Rectal smooth muscle tissue (tissue), 1 donor: ENCODE data around the gene ANKRD49.

ENCODE experiments used
- H3K27ac ChIP-seq: one replicate; pipeline ENCODE4 v1.7.0; 2013; ENCODE audit warnings: low read depth, low read length, inconsistent platforms
- H3K27me3 ChIP-seq: one replicate; pipeline ENCODE4 v1.7.0; 2013; ENCODE audit warnings: low read length; ENCODE audit not compliant: control insufficient read depth, insufficient read depth
- H3K36me3 ChIP-seq: one replicate; pipeline ENCODE4 v1.7.0; 2013; ENCODE audit warnings: low read length; ENCODE audit not compliant: control insufficient read depth, insufficient read depth
- H3K4me1 ChIP-seq: one replicate; pipeline ENCODE4 v1.7.0; 2013; ENCODE audit warnings: low read length; ENCODE audit not compliant: control insufficient read depth, insufficient read depth
- H3K4me3 ChIP-seq: one replicate; pipeline ENCODE4 v1.7.0; 2013; ENCODE audit warnings: low read length
- H3K9ac ChIP-seq: one replicate; pipeline ENCODE4 v1.7.0; 2013; ENCODE audit warnings: low read length

Gene ANKRD49

DNA sequence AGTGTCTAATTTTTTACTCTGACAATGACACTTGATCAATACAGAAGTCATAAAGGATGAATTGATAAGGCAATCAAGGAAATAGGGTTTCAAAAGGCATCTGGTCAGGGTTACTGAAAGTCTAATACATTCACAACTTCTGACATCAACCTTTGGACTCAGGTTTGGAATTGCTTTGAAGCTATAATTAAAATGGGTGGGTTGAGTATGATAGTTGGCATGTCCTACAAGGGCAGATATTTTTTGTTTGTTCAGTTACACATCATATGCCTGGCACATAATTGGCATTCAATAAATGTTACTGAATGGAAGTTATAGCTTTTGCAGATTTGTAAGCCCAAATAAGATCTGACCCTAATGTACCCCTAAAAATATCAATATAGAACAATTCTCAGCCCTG, 42.6 kb downstream of the ANKRD49 start:
- Histone ChIP-seq H3K36me3 (no peaks in the 10 kb centered on the region), H3K27ac (no peak overlapping the region), H3K9ac (no peak overlapping the region), H3K4me1 (no peaks in the 10 kb centered on the region), H3K4me3 (no peak overlapping the region), H3K27me3 (no peaks in the 10 kb centered on the region)

DNA sequence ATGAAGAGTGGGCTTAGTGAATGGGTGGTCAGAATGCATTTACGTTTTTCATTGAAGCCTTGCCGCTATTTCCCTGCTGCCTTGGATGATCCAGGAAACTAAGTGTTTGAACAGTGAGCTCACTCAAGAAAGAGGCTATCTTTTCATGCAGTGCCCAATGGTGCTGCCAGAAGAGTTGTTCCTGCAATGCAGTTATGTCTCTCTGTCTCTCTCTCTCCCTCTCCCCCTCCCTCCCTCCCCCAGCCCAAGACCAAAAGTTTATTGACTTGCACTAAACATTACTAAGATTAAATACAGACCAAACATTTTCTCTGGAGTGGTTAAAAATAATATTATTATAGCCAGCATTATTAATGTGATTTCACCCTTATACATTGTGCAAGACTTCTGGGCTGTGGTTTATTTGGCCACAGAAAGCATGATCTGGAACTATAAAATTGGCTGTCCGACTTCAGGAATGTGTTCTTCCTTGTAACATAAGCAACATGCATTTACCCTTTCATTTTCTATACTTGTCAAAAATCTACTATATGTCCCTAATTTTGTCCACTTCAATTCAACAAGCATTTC, 43.3 kb downstream of the ANKRD49 start:
- Histone ChIP-seq H3K27me3 (no peaks in the 10 kb centered on the region), H3K9ac (no peak overlapping the region), H3K4me3 (no peak overlapping the region), H3K36me3 (no peaks in the 10 kb centered on the region), H3K4me1 (no peaks in the 10 kb centered on the region), H3K27ac (no peak overlapping the region)

DNA sequence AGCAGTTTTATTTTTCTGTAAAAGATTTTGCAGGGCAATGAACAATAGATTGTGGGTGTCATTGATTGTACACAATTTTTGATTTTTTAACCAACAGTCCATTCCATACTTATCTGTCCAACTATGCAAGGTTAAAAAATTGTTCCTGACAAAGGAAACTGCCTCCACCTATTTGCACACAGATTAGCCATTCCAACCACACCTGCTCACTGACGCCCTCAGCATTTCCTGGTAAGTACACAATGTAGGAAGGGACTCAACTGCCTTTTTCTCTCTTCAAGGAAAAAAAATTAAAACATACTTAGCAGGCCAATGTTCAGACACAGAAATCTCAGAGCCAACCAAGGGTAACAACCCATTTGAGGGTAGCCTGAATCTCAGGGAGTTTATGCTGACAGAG, 45.6 kb downstream of the ANKRD49 start:
- H3K9ac ChIP-seq: no peak overlapping the region
- no peaks in the 10 kb centered on the region for H3K4me1 ChIP-seq
- no peaks in the 10 kb centered on the region for H3K27me3 ChIP-seq
- no peak overlapping the region for H3K27ac ChIP-seq
- H3K4me3 ChIP-seq: no peak overlapping the region
- no peaks in the 10 kb centered on the region for H3K36me3 ChIP-seq

DNA sequence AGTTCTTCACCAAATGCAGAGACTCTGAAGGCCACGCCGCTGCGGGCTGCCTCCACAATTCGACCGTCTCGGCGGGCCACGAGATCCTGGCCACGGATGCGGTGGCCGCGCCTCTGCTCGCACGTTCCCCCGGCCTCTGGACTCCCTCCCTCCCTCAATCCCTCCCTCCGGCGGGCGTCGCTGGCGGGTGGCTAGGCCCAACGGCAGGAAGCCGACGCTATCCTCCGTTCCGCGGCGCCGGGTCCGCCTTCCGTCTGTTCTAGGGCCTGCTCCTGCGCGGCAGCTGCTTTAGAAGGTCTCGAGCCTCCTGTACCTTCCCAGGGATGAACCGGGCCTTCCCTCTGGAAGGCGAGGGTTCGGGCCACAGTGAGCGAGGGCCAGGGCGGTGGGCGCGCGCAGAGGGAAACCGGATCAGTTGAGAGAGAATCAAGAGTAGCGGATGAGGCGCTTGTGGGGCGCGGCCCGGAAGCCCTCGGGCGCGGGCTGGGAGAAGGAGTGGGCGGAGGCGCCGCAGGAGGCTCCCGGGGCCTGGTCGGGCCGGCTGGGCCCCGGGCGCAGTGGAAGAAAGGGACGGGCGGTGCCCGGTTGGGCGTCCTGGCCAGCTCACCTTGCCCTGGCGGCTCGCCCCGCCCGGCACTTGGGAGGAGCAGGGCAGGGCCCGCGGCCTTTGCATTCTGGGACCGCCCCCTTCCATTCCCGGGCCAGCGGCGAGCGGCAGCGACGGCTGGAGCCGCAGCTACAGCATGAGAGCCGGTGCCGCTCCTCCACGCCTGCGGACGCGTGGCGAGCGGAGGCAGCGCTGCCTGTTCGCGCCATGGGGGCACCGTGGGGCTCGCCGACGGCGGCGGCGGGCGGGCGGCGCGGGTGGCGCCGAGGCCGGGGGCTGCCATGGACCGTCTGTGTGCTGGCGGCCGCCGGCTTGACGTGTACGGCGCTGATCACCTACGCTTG, 50.2 kb downstream of the ANKRD49 start, which contains the start of gene FUT4:
FUT4 (plus strand) TSS at position 227 of the 951 bp plus-strand sequence; CDS start at position 440, 213 bp downstream.
- peak within 1 kb of the TSS; percentile 89 for H3K9ac ChIP-seq
- peaks cover 5% of the 10 kb centered on the region for H3K4me1 ChIP-seq
- H3K36me3 ChIP-seq: no peaks in the 10 kb centered on the region
- H3K27ac ChIP-seq: peak within 1 kb of the TSS; percentile 98
- H3K27me3 ChIP-seq: no peaks in the 10 kb centered on the region
- peak within 1 kb of the TSS; percentile 78 for H3K4me3 ChIP-seq

DNA sequence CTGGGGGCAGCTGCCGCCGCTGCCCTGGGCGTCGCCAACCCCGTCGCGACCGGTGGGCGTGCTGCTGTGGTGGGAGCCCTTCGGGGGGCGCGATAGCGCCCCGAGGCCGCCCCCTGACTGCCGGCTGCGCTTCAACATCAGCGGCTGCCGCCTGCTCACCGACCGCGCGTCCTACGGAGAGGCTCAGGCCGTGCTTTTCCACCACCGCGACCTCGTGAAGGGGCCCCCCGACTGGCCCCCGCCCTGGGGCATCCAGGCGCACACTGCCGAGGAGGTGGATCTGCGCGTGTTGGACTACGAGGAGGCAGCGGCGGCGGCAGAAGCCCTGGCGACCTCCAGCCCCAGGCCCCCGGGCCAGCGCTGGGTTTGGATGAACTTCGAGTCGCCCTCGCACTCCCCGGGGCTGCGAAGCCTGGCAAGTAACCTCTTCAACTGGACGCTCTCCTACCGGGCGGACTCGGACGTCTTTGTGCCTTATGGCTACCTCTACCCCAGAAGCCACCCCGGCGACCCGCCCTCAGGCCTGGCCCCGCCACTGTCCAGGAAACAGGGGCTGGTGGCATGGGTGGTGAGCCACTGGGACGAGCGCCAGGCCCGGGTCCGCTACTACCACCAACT, 51.0 kb downstream of the ANKRD49 start:
- no peaks in the 10 kb centered on the region for H3K27me3 ChIP-seq
- peaks cover 5% of the 10 kb centered on the region for H3K4me1 ChIP-seq
- H3K36me3 ChIP-seq: no peaks in the 10 kb centered on the region
- peak overlapping the region; percentile 78 for H3K4me3 ChIP-seq
- H3K9ac ChIP-seq: peak overlapping the region; percentile 89
- peak overlapping the region; percentile 98 for H3K27ac ChIP-seq

DNA sequence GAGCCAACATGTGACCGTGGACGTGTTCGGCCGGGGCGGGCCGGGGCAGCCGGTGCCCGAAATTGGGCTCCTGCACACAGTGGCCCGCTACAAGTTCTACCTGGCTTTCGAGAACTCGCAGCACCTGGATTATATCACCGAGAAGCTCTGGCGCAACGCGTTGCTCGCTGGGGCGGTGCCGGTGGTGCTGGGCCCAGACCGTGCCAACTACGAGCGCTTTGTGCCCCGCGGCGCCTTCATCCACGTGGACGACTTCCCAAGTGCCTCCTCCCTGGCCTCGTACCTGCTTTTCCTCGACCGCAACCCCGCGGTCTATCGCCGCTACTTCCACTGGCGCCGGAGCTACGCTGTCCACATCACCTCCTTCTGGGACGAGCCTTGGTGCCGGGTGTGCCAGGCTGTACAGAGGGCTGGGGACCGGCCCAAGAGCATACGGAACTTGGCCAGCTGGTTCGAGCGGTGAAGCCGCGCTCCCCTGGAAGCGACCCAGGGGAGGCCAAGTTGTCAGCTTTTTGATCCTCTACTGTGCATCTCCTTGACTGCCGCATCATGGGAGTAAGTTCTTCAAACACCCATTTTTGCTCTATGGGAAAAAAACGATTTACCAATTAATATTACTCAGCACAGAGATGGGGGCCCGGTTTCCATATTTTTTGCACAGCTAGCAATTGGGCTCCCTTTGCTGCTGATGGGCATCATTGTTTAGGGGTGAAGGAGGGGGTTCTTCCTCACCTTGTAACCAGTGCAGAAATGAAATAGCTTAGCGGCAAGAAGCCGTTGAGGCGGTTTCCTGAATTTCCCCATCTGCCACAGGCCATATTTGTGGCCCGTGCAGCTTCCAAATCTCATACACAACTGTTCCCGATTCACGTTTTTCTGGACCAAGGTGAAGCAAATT, 51.7 kb downstream of the ANKRD49 start:
- Histone ChIP-seq H3K4me1 (peaks cover 5% of the 10 kb centered on the region), H3K4me3 (peak overlapping the region; percentile 78), H3K27me3 (no peaks in the 10 kb centered on the region), H3K36me3 (no peaks in the 10 kb centered on the region), H3K9ac (no peak overlapping the region), H3K27ac (no peak overlapping the region)

DNA sequence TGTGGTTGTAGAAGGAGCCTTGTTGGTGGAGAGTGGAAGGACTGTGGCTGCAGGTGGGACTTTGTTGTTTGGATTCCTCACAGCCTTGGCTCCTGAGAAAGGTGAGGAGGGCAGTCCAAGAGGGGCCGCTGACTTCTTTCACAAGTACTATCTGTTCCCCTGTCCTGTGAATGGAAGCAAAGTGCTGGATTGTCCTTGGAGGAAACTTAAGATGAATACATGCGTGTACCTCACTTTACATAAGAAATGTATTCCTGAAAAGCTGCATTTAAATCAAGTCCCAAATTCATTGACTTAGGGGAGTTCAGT, 52.3 kb downstream of the ANKRD49 start:
- no peak overlapping the region for H3K27ac ChIP-seq
- peaks cover 5% of the 10 kb centered on the region for H3K4me1 ChIP-seq
- H3K9ac ChIP-seq: no peak overlapping the region
- H3K36me3 ChIP-seq: no peaks in the 10 kb centered on the region
- no peaks in the 10 kb centered on the region for H3K27me3 ChIP-seq
- peak overlapping the region; percentile 78 for H3K4me3 ChIP-seq

DNA sequence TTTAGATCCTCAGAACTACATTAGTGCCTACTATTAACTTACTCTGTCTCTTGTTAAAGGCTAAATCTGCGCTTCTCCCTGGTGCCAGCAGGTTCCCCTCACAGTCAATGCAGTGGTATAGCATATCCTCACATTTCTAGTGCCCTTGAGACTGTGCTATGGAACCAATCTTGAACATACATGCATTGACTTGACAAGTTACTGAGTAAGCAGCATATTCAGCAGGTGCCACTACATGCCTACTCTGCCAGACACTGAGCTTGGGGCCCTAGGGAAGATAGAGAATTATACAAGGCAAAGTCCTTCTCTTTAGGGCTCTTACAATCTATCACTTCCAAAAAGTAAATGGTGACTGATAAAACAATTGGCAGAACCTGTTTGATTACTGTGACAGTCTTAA, 53.1 kb downstream of the ANKRD49 start:
- H3K4me3 ChIP-seq: peak overlapping the region; percentile 53
- peaks cover 5% of the 10 kb centered on the region for H3K4me1 ChIP-seq
- no peaks in the 10 kb centered on the region for H3K27me3 ChIP-seq
- H3K36me3 ChIP-seq: no peaks in the 10 kb centered on the region
- H3K9ac ChIP-seq: no peak overlapping the region
- H3K27ac ChIP-seq: no peak overlapping the region

DNA sequence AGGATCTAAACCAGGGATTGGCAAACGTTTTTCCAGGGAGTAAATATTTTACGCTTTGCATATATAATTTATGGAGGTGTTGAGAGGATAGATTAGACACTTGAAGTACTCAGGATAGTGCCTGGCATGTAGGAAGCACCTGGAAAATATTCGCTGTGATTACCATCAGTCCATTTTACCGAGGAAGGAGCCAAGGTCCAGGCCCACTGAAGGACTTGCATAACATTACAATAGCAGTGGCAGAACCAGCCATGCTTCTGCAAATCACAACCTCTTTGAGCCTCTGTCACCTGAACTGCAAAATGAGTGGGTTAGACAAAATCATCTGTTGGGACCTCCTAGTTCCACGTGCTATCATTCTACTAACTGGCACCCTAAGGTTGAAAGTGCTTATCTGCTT, 55.4 kb downstream of the ANKRD49 start:
- H3K9ac ChIP-seq: no peak overlapping the region
- H3K4me1 ChIP-seq: peaks cover 5% of the 10 kb centered on the region
- H3K27ac ChIP-seq: no peak overlapping the region
- H3K27me3 ChIP-seq: no peaks in the 10 kb centered on the region
- no peak overlapping the region for H3K4me3 ChIP-seq
- no peaks in the 10 kb centered on the region for H3K36me3 ChIP-seq
